Measurements from ENCODE around the gene NID1. TPM values are rescaled to one million over a fixed set of nuclear protein-coding genes. Genes with fewer than 3 reads are reported as not detected.

Gene NID1
- total and polyA plus RNA-seq, 4 donors, result 21.2 to 90.1 (median 55.2) TPM

- 82% methylated on average over 12 of the region's 12 CpGs for WGBS
- TF ChIP-seq FOXA2 (IDR thresholded peaks at IDR 0.05), result no peak
- TF ChIP-seq TAF1 (conservative IDR thresholded peaks at IDR 0.05), result no peak
- TF ChIP-seq, protein P1, sequence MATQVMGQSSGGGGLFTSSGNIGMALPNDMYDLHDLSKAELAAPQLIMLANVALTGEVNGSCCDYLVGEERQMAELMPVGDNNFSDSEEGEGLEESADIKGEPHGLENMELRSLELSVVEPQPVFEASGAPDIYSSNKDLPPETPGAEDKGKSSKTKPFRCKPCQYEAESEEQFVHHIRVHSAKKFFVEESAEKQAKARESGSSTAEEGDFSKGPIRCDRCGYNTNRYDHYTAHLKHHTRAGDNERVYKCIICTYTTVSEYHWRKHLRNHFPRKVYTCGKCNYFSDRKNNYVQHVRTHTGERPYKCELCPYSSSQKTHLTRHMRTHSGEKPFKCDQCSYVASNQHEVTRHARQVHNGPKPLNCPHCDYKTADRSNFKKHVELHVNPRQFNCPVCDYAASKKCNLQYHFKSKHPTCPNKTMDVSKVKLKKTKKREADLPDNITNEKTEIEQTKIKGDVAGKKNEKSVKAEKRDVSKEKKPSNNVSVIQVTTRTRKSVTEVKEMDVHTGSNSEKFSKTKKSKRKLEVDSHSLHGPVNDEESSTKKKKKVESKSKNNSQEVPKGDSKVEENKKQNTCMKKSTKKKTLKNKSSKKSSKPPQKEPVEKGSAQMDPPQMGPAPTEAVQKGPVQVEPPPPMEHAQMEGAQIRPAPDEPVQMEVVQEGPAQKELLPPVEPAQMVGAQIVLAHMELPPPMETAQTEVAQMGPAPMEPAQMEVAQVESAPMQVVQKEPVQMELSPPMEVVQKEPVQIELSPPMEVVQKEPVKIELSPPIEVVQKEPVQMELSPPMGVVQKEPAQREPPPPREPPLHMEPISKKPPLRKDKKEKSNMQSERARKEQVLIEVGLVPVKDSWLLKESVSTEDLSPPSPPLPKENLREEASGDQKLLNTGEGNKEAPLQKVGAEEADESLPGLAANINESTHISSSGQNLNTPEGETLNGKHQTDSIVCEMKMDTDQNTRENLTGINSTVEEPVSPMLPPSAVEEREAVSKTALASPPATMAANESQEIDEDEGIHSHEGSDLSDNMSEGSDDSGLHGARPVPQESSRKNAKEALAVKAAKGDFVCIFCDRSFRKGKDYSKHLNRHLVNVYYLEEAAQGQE (IDR thresholded peaks at IDR 0.05), result no peak
- no peak for TF ChIP-seq ZBTB33 (IDR thresholded peaks at IDR 0.05)
- TF ChIP-seq, protein P2, sequence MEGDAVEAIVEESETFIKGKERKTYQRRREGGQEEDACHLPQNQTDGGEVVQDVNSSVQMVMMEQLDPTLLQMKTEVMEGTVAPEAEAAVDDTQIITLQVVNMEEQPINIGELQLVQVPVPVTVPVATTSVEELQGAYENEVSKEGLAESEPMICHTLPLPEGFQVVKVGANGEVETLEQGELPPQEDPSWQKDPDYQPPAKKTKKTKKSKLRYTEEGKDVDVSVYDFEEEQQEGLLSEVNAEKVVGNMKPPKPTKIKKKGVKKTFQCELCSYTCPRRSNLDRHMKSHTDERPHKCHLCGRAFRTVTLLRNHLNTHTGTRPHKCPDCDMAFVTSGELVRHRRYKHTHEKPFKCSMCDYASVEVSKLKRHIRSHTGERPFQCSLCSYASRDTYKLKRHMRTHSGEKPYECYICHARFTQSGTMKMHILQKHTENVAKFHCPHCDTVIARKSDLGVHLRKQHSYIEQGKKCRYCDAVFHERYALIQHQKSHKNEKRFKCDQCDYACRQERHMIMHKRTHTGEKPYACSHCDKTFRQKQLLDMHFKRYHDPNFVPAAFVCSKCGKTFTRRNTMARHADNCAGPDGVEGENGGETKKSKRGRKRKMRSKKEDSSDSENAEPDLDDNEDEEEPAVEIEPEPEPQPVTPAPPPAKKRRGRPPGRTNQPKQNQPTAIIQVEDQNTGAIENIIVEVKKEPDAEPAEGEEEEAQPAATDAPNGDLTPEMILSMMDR (IDR thresholded peaks at IDR 0.05; ENCODE audit: low read depth, low read length, missing input control), result no peak
- no peak for TF ChIP-seq RAD21 (IDR thresholded peaks at IDR 0.05)
- TF ChIP-seq YY1 (IDR thresholded peaks at IDR 0.05), result no peak
- no peak for TF ChIP-seq HNF4A (conservative IDR thresholded peaks at IDR 0.05)
- TF ChIP-seq JUND (IDR thresholded peaks at IDR 0.05), result no peak
- TF ChIP-seq GABPA (IDR thresholded peaks at IDR 0.05 in 1 of 2, conservative IDR thresholded peaks at IDR 0.05 in 1 of 2), result no peak
- TF ChIP-seq SP1 (IDR thresholded peaks at IDR 0.05), result no peak
- TF ChIP-seq EGR1 (IDR thresholded peaks at IDR 0.05; ENCODE audit: low read depth in 2 of 2), result no peak
- H3K27me3 ChIP-seq (ENCODE audit: control insufficient read depth in 4 of 4, insufficient read depth in 4 of 4, low read length in 3 of 4), result no peaks in the 10 kb centered on the region
- no peaks in the 10 kb centered on the region for H3K36me3 ChIP-seq (ENCODE audit: control insufficient read depth in 4 of 4, insufficient read depth in 3 of 4, low read depth in 1 of 4, low read length in 3 of 4)
- H3K9me3 ChIP-seq (ENCODE audit: control insufficient read depth in 4 of 4, low read length in 3 of 4), result peaks cover 0 to 3% (median 0%) of the 10 kb centered on the region in 4 donors
- H3K4me1 ChIP-seq (ENCODE audit: control insufficient read depth in 4 of 4, insufficient read depth in 4 of 4, low read length in 3 of 4), result peaks cover 0 to 3% (median 2%) of the 10 kb centered on the region in 4 donors
- no peak for DNase-seq (ENCODE audit: low spot score)
- H3K4me3 ChIP-seq (ENCODE audit: low read depth in 1 of 3, low read length in 3 of 3), result no peak overlapping the region
- no peak overlapping the region for H3K27ac ChIP-seq (ENCODE audit: low read depth in 1 of 2, low read length in 2 of 2)
- H3K9ac ChIP-seq (ENCODE audit: low read depth in 1 of 2, low read length in 2 of 2), result no peak overlapping the region
Measured at GRCh38 chr1:236099355-236099974, 34.6 kb upstream of the NID1 start.

GRCh38 chr1:236098267-236098666, 33.4 kb upstream of the NID1 start:
- no peak overlapping the region for H3K9ac ChIP-seq (ENCODE audit: low read depth in 1 of 2, low read length in 2 of 2)
- no peaks in the 10 kb centered on the region for H3K4me1 ChIP-seq (ENCODE audit: control insufficient read depth in 4 of 4, insufficient read depth in 4 of 4, low read length in 3 of 4)
- H3K27ac ChIP-seq (ENCODE audit: low read depth in 1 of 2, low read length in 2 of 2), result no peak overlapping the region
- no peaks in the 10 kb centered on the region for H3K36me3 ChIP-seq (ENCODE audit: control insufficient read depth in 4 of 4, insufficient read depth in 3 of 4, low read depth in 1 of 4, low read length in 3 of 4)
- TF ChIP-seq HNF4A (conservative IDR thresholded peaks at IDR 0.05) (no peak), HNF4G (IDR thresholded peaks at IDR 0.05) (no peak)
- H3K9me3 ChIP-seq (ENCODE audit: control insufficient read depth in 4 of 4, low read length in 3 of 4), result peaks cover 0 to 3% (median 0%) of the 10 kb centered on the region in 4 donors
- no peak for DNase-seq (ENCODE audit: low spot score)
- whole genome bisulfite sequencing, result 100% methylated on average over 1 of the region's 1 CpG
- no peak overlapping the region for H3K4me3 ChIP-seq (ENCODE audit: low read depth in 1 of 3, low read length in 3 of 3)
- H3K27me3 ChIP-seq (ENCODE audit: control insufficient read depth in 4 of 4, insufficient read depth in 4 of 4, low read length in 3 of 4), result no peaks in the 10 kb centered on the region
